Gastrocnemius medialis (tissue), 4 donors: ENCODE results near the gene AQP6.

Experiments
- CTCF ChIP-seq, 5 experiments: fragments of 450-650 bp in 3 of 5; fragments of 200-600 bp in 2 of 5; sonication (generic) in 2 of 5; IDR thresholded peaks in 4 of 5; conservative IDR thresholded peaks in 1 of 5; 1 replicate in 4 of 5; 2 replicates in 1 of 5; pipeline ENCODE4 v1.5.1; 2016 to 2019; ENCODE audit warnings: antibody characterized with exemption in 5 of 5, mild to moderate bottlenecking in 3 of 5, moderate library complexity in 3 of 5
- POLR2A ChIP-seq, 2 donors: fragments of 450-650 bp; IDR thresholded peaks; one replicate each; pipeline ENCODE4 v1.6.1; 2017; ENCODE audit warnings: antibody characterized with exemption in 2 of 2, mild to moderate bottlenecking in 2 of 2, moderate library complexity in 2 of 2

- TF ChIP-seq CTCF (IDR thresholded peaks at IDR 0.05 in 4 of 5, conservative IDR thresholded peaks at IDR 0.05 in 1 of 5) (no peak), POLR2A (IDR thresholded peaks at IDR 0.05) (no peak)
Observed at GRCh38 chr12:49942921-49943624, 29.7 kb upstream of the AQP6 start.
